GM12891 (cell line): ENCODE data around the gene CNTFR.

Experiments used
- PAX5 ChIP-seq: IDR thresholded peaks from 2 replicates; pipeline ENCODE4 v1.6.1; 2011; ENCODE audit warnings: low read length, moderate library complexity, mild to moderate bottlenecking; ENCODE audit not compliant: insufficient read depth, severe bottlenecking
- POLR2A ChIP-seq: IDR thresholded peaks from 2 replicates; pipeline ENCODE4 v1.6.1; 2011; ENCODE audit warnings: low read depth, low read length, control low read depth
- POLR2AphosphoS5 ChIP-seq: IDR thresholded peaks from 2 replicates; pipeline ENCODE4 v1.6.1; 2011; ENCODE audit warnings: low read depth, low read length, control low read depth
- SPI1 ChIP-seq: IDR thresholded peaks from 2 replicates; pipeline ENCODE4 v1.6.1; 2011; ENCODE audit warnings: low read depth, low read length, control low read depth
- TAF1 ChIP-seq: IDR thresholded peaks from 2 replicates; pipeline ENCODE4 v1.6.1; 2011; ENCODE audit warnings: low read depth, low read length, control low read depth

DNA sequence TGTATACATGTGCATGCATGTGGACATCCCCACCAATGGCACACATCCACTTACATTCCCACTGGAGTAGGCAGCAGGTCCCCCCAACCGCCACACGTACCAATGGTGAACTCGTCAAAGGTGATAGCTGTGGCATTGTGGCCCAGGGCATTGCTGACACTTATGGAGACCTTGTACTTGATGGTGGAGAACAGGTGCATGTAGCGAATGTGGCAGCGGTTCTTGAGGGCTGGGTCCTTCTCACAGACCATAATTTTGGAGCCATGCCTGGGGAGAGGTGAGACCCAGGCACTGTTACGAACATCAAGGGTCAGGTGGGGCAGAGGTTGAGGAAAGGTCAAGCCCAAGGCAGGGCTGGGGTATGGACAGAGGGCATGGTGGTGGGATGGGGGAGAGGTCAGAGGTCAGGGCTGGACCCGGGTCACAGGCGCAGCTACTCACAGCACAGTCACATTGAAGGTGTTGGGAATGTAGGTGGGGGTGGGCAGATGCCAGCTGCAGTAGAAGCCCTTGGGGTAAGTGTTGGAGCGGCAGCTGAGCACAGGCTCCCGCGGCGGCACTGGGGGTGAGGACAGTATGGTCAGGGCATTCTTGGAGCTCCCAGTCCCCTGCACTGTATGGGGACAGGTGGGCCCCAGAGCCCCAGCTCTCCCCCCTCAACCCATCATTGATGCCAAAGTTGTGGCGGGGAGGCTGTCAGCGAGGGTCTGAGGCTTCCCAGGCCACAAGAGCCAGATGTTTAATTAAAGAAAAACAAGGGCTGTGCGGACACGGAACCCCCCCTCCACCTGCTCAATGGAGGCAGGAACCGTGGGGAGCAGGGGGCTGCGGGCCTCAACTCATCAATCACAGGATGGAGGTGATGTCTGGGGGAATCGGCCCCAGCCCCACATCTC, 31.9 kb downstream of the CNTFR start:
- TF ChIP-seq POLR2A (no peak), POLR2AphosphoS5 (no peak), PAX5 (no peak), TAF1 (no peak), SPI1 (no peak)
